GM12878 (cell line): ENCODE measurements around the gene HDDC3. TPM values are rescaled to one million over a fixed set of nuclear protein-coding genes. Genes with fewer than 3 reads are reported as not detected.

Source experiments
- ATAC-seq: fragments of 200-7000 bp; cut with Tn5 transposase; 3 replicates; pipeline ENCODE4 v1.9.1; 2020; ENCODE audit warnings: mild to moderate bottlenecking, moderate library complexity
- BruUV-seq: library from RNA; stranded (reverse); fragments of 400-500 nt; replicated peaks from 2 replicates; lab custom pipeline; 2021; lab: Mats Ljungman, UMichigan
- CTCF ChIA-PET: fragments of 300-600 bp; sonication (Branson Sonifier 250); formaldehyde crosslinking; extraction: SDS; loops from one replicate; lab custom pipeline; 2021; ENCODE audit warnings: inconsistent platforms; lab: Yijun Ruan, JAX
- POLR2A ChIA-PET: fragments of 350-600 bp; formaldehyde crosslinking; extraction: SDS; loops from one replicate; lab custom pipeline; 2021; ENCODE audit warnings: inconsistent platforms; lab: Charles Lee
- RAD21 ChIA-PET: fragments of 300-600 bp; sonication (Branson Sonifier 250); formaldehyde crosslinking; loops from one replicate; lab custom pipeline; 2023; ENCODE audit warnings: antibody characterized with exemption; ENCODE audit not compliant: unreplicated experiment; lab: Charles Lee
- SMC1A ChIA-PET: fragments of 300-600 bp; sonication (Branson Sonifier 250); formaldehyde crosslinking; loops from one replicate; lab custom pipeline; 2023; ENCODE audit not compliant: unreplicated experiment, uncharacterized antibody; lab: Charles Lee
- DNase-seq: peaks from one replicate; pipeline ENCODE4 v3.0.0-alpha.2; 2011; ENCODE audit warnings: low read depth, low spot score
- FAIRE-seq: peaks from 3 replicates; lab custom pipeline; 2011; peaks lifted over from hg19 to GRCh38; lab: Jason Lieb, UNC
- H2AFZ ChIP-seq: 2 replicates; pipeline ENCODE4 v1.6.0; 2011; ENCODE audit warnings: low read depth, low read length, control low read depth; ENCODE audit not compliant: control insufficient read depth
- H3K27ac ChIP-seq: 2 replicates; pipeline ENCODE4 v1.5.1; 2011; ENCODE audit warnings: control low read depth; ENCODE audit not compliant: control insufficient read depth, insufficient read depth
- H3K27me3 ChIP-seq, 2 experiments: replicated peaks in 1 of 2; 2 replicates each; pipeline versions ENCODE4 v1.6.0 to v1.6.1; 2011; ENCODE audit warnings: low read length in 1 of 2; ENCODE audit not compliant: control insufficient read depth in 2 of 2, insufficient read depth in 2 of 2
- H3K36me3 ChIP-seq, 2 experiments: 2 replicates each; pipeline ENCODE4 v1.5.1; 2011; ENCODE audit warnings: low read length in 1 of 2; ENCODE audit not compliant: control insufficient read depth in 2 of 2, insufficient read depth in 2 of 2
- H3K4me1 ChIP-seq: 2 replicates; pipeline ENCODE4 v1.6.1; 2011; ENCODE audit warnings: mild to moderate bottlenecking, low read length, moderate library complexity, mixed read lengths; ENCODE audit not compliant: control insufficient read depth, insufficient read depth
- H3K4me2 ChIP-seq: 2 replicates; pipeline ENCODE4 v1.6.0; 2011; ENCODE audit warnings: control low read depth; ENCODE audit not compliant: control insufficient read depth, insufficient read depth
- H3K4me3 ChIP-seq: fragments of 200-600 bp; sonication (generic); 2 replicates; pipeline ENCODE4 v1.5.1; 2016
- H3K79me2 ChIP-seq: 2 replicates; pipeline ENCODE4 v1.6.0; 2011; ENCODE audit warnings: low read length; ENCODE audit not compliant: control insufficient read depth, insufficient read depth
- H3K9ac ChIP-seq: 2 replicates; pipeline ENCODE4 v1.8.0; 2011; ENCODE audit warnings: low read length, control low read depth, mixed read lengths; ENCODE audit not compliant: control insufficient read depth, insufficient read depth
- H3K9me3 ChIP-seq: replicated peaks from 3 replicates; pipeline ENCODE4 v1.5.1; 2011; ENCODE audit warnings: mild to moderate bottlenecking, low read length; ENCODE audit not compliant: control insufficient read depth, insufficient read depth
- H4K20me1 ChIP-seq: 2 replicates; pipeline ENCODE4 v1.6.0; 2011; ENCODE audit not compliant: control insufficient read depth, insufficient read depth
- BCL11A ChIP-seq: IDR thresholded peaks from 2 replicates; pipeline ENCODE4 v1.6.1; 2011; ENCODE audit warnings: low read depth, low read length
- ESRRA ChIP-seq: IDR thresholded peaks from 2 replicates; pipeline ENCODE4 v1.6.1; 2012; ENCODE audit warnings: mild to moderate bottlenecking, low read length, improper control_type of control experiment
- EZH2 ChIP-seq: IDR thresholded peaks from 2 replicates; pipeline ENCODE4 v1.6.1; 2012; ENCODE audit warnings: low read depth, mild to moderate bottlenecking, control low read depth, inconsistent platforms, low read length, borderline replicate concordance; ENCODE audit not compliant: control insufficient read depth
- HCFC1 ChIP-seq: fragments of 150-350 bp; IDR thresholded peaks from 2 replicates; pipeline ENCODE4 v1.6.1; 2014; ENCODE audit warnings: low read length
- IKZF1 ChIP-seq: fragments of 450-650 bp; conservative IDR thresholded peaks from 2 replicates; pipeline ENCODE4 v1.6.1; 2017; ENCODE audit warnings: antibody characterized with exemption, mild to moderate bottlenecking
- MTA3 ChIP-seq: IDR thresholded peaks from 2 replicates; pipeline ENCODE4 v1.6.1; 2012; ENCODE audit warnings: low read length, inconsistent platforms, borderline replicate concordance
- MYC ChIP-seq: IDR thresholded peaks from 2 replicates; pipeline ENCODE4 v1.6.1; 2011; ENCODE audit warnings: mild to moderate bottlenecking, low read length, moderate library complexity, inconsistent platforms; ENCODE audit not compliant: insufficient read depth, insufficient replicate concordance, insufficient read length, severe bottlenecking
- POLR2A ChIP-seq: IDR thresholded peaks from 2 replicates; pipeline ENCODE4 v1.6.1; 2011; ENCODE audit warnings: low read depth, mild to moderate bottlenecking, low read length
- POLR2AphosphoS2 ChIP-seq: IDR thresholded peaks from 2 replicates; pipeline ENCODE4 v1.6.1; 2011; ENCODE audit warnings: low read depth, mild to moderate bottlenecking, low read length, improper control_type of control experiment, moderate library complexity
- POU2F2 ChIP-seq: IDR thresholded peaks from 3 replicates; pipeline ENCODE4 v1.6.1; 2011; ENCODE audit warnings: low read depth, mild to moderate bottlenecking, low read length, borderline replicate concordance
- RAD21 ChIP-seq: IDR thresholded peaks from 2 replicates; pipeline ENCODE4 v1.6.1; 2011; ENCODE audit warnings: mild to moderate bottlenecking, low read depth, low read length, moderate library complexity; ENCODE audit not compliant: insufficient read depth
- ZNF217 ChIP-seq: fragments of 450-650 bp; IDR thresholded peaks from 2 replicates; pipeline ENCODE4 v1.6.1; 2017; ENCODE audit warnings: antibody characterized with exemption, mild to moderate bottlenecking
- ZSCAN29 ChIP-seq: fragments of 450-650 bp; IDR thresholded peaks from 2 replicates; pipeline ENCODE4 v1.6.1; 2017; ENCODE audit warnings: mild to moderate bottlenecking, moderate library complexity
- WGBS: methylation state at CpG from one replicate; pipeline ENCODE4 v1.1.6; 2016; ENCODE audit warnings: low lambda C conversion rate; ENCODE audit not compliant: insufficient replicate concordance, insufficient coverage; ENCODE audit errors: missing lambda C conversion rate; 5-methylcytosine and 5-hydroxymethylcytosine counted together
- in situ Hi-C: fragments of 300-500 bp; cut with MboI; formaldehyde crosslinking; loops from 9 replicates; pipeline ENCODE4 v1.14.3; 2018; ENCODE audit warnings: mixed read lengths
- intact Hi-C: fragments of 100-400 bp; cut with micrococcal nuclease; formaldehyde crosslinking; loops from one replicate; pipeline ENCODE4 v1.14.2; 2022; ENCODE audit not compliant: unreplicated experiment
- polyA plus RNA-seq, 11 experiments: library from polyadenylated mRNA; depleted of rRNA in 4 of 11; unstranded in 6 of 11; stranded (reverse) in 5 of 11; fragments of >200 nt; fragmentation: Nextera tagmentation in 4 of 11; fragmentation: Illumina TruSeq in 1 of 11; extraction: Ambion mirVana in 4 of 11; extraction: Trizol in 1 of 11; gene quantifications; 1 replicate in 1 of 11; 2 replicates in 10 of 11; pipeline versions ENCODE4 v1.2.1 to v1.2.3, GENCODE V29; 2011 to 2016; ENCODE audit warnings: inconsistent platforms in 2 of 11, missing spikeins in 2 of 11, low read depth in 1 of 11
- total RNA-seq, 4 experiments: library from RNA; depleted of rRNA in 3 of 4; stranded (reverse); fragments of >200 nt in 3 of 4; fragmentation: Illumina TruSeq in 1 of 4; extraction: Trizol in 1 of 4; gene quantifications; 2 replicates each; pipeline versions ENCODE4 v1.2.1 to v1.2.3, GENCODE V29; 2013 to 2021
- TF ChIP-seq, protein P1 (sequence below): IDR thresholded peaks from 2 replicates; pipeline ENCODE4 v1.6.1; 2012; ENCODE audit warnings: low read depth, low read length, improper control_type of control experiment
- TF ChIP-seq, protein P2 (sequence below): fragments of 450-650 bp; IDR thresholded peaks from 2 replicates; pipeline ENCODE4 v1.6.1; 2016; ENCODE audit warnings: mild to moderate bottlenecking

The HDDC3 gene
- total and polyA plus RNA-seq, 10 of the 15 experiments (the other 5 are each of a cell fraction or from before 2014, with no cell fraction given) = 5.6 to 39.5 (median 23.0) TPM

DNA sequence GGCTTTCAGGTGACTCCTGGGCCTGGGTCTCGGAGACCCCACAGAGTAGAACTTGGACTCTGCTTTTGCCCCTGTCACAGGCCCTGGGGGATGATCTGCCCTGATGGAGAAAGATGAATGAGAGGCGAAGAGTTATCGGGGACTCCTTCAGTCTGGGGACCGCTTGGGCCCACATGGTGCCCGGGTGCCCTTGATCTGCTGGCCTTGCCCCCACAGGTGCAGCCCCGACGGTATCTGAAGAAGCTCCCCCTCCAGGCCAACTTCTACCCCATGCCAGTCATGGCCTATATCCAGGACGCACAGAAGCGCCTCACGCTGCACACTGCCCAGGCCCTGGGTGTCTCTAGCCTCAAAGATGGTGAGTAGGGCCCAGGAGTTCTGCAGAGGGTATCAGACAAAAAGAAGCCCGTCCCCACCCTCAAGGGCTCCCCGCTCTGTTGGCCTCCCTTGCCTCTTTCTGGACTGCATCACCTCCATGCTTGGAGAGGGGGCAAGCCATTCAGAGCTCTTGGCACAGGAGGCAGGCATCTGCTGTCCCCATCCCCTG lies 18.9 kb downstream of the HDDC3 start:
- no peaks in the 10 kb centered on the region for H3K79me2 ChIP-seq
- H3K36me3 ChIP-seq = peaks cover 15 to 55% of the 10 kb centered on the region in 2 experiments
- H3K4me3 ChIP-seq = no peak overlapping the region
- no peaks in the 10 kb centered on the region for H3K4me1 ChIP-seq
- DNase-seq = no peak
- no TSS peak for BruUV-seq
- H3K27ac ChIP-seq = no peak overlapping the region
- 91% methylated on average over 12 of the region's 12 CpGs for WGBS
- in situ Hi-C loops (no loop called here), intact Hi-C loops (no loop called here)
- RAD21 ChIA-PET = no interaction called here
- H3K9ac ChIP-seq = no peak overlapping the region
- H3K27me3 ChIP-seq = no peaks in the 10 kb centered on the region
- H4K20me1 ChIP-seq = no peaks in the 10 kb centered on the region
- ATAC-seq = no peak
- SMC1A ChIA-PET = no interaction called here
- H3K9me3 ChIP-seq = no peaks in the 10 kb centered on the region
- no peak overlapping the region for H2AFZ ChIP-seq
- CTCF ChIA-PET = interaction anchor here (0.7 to 1.9 kb wide), 2 partner anchors 10 to 17 kb away, joined by 4 to 6 read pairs; partner anchors contain the start of gene MAN2A2
- TF ChIP-seq, protein P1, sequence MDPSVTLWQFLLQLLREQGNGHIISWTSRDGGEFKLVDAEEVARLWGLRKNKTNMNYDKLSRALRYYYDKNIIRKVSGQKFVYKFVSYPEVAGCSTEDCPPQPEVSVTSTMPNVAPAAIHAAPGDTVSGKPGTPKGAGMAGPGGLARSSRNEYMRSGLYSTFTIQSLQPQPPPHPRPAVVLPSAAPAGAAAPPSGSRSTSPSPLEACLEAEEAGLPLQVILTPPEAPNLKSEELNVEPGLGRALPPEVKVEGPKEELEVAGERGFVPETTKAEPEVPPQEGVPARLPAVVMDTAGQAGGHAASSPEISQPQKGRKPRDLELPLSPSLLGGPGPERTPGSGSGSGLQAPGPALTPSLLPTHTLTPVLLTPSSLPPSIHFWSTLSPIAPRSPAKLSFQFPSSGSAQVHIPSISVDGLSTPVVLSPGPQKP = no peak
- no peak for TF ChIP-seq IKZF1
- TF ChIP-seq POU2F2 = no peak
- no peak for TF ChIP-seq BCL11A
- no peak for TF ChIP-seq ESRRA
- TF ChIP-seq, protein P2, sequence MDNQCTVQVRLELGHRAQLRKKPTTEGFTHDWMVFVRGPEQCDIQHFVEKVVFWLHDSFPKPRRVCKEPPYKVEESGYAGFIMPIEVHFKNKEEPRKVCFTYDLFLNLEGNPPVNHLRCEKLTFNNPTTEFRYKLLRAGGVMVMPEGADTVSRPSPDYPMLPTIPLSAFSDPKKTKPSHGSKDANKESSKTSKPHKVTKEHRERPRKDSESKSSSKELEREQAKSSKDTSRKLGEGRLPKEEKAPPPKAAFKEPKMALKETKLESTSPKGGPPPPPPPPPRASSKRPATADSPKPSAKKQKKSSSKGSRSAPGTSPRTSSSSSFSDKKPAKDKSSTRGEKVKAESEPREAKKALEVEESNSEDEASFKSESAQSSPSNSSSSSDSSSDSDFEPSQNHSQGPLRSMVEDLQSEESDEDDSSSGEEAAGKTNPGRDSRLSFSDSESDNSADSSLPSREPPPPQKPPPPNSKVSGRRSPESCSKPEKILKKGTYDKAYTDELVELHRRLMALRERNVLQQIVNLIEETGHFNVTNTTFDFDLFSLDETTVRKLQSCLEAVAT = no peak
- no peak for TF ChIP-seq EZH2
- TF ChIP-seq POLR2AphosphoS2 = no peak
- no peak for TF ChIP-seq RAD21
- TF ChIP-seq MTA3 = no peak
- no peak for TF ChIP-seq ZNF217
- TF ChIP-seq ZSCAN29 = no peak
- TF ChIP-seq POLR2A = no peak
- TF ChIP-seq MYC = no peak
- TF ChIP-seq HCFC1 = no peak
- no peak for FAIRE-seq
- POLR2A ChIA-PET = interaction anchor here (0.8 kb wide), 1 partner anchor 84 kb away, joined by 3 read pairs; no protein-coding TSS in a partner anchor
- H3K4me2 ChIP-seq = no peak overlapping the region
